Heart left ventricle (tissue), 13 donors: ENCODE data around the gene STRBP.

Source experiments
- CTCF ChIP-seq, 12 donors: fragments of 200-600 bp; sonication (generic) in 4 of 12; IDR thresholded peaks; one replicate each; pipeline versions ENCODE4 v1.5.0 to v1.8.0; 2018 to 2022; ENCODE audit warnings: antibody characterized with exemption in 12 of 12, mild to moderate bottlenecking in 5 of 12
- POLR2A ChIP-seq, 2 donors: fragments of 450-650 bp; IDR thresholded peaks; one replicate each; pipeline ENCODE4 v1.6.1; 2017; ENCODE audit warnings: antibody characterized with exemption in 2 of 2, mild to moderate bottlenecking in 2 of 2, moderate library complexity in 2 of 2
- donor health status: ischemic (EF 13 %, LVEDD 7.1; RV severe dilation, severe dysfunction).
- donor health status: DM: no; HTN: yes; CAD: no.
- donor health status: DM: no; HTN: no; CAD: no.
- donor health status: ischemic (EF 25% LVEDD 6.9; RV normal size, moderate dysfunction).
- donor health status: ischemic (EF 25% LVEDD 5.7; RV mildly dilated, moderate dysfunction).
- donor health status: ischemic (EF 35%, LVEDD 5.7; RV mildly dilated, moderate dysfunction).
- donor health status: nonischemic (EF 11% LVEDD 7.7; RV severe dilation, severe dysfunction).
- donor health status: DM: yes; HTN: yes; CAD: no.
- donor health status: PGD.
- donor health status: ischemic (EF 29% LVEDD 5.4; RV normal size, mild dysfunction).
- donor health status: nonischemic (EF 23%, LVEDD 6.1; RV moderate dilation, normal function).

- no peak for TF ChIP-seq CTCF (IDR thresholded peaks at IDR 0.05)
- TF ChIP-seq POLR2A (IDR thresholded peaks at IDR 0.05), result no peak
Observed at GRCh38 chr9:123208626-123209174, 59.7 kb downstream of the STRBP start.
